H9 (cell line): Measurements from ENCODE around the gene LLCFC1. TPM values are rescaled to one million over a fixed set of nuclear protein-coding genes. Genes with fewer than 3 reads are reported as not detected.

Experiments
- DNase-seq: peaks from one replicate; pipeline ENCODE4 v3.0.0-alpha.2; 2017
- H2AFZ ChIP-seq: one replicate; pipeline ENCODE4 v1.6.1; 2013; ENCODE audit warnings: mild to moderate bottlenecking, low read length, control low read depth, moderate library complexity
- H2AK5ac ChIP-seq: 2 replicates; pipeline ENCODE4 v1.6.1; 2013; ENCODE audit warnings: low read length, control low read depth, mixed read lengths; ENCODE audit not compliant: insufficient read length
- H2BK120ac ChIP-seq: one replicate; pipeline ENCODE4 v1.6.1; 2013; ENCODE audit warnings: low read depth, mild to moderate bottlenecking, low read length, control low read depth, inconsistent platforms; ENCODE audit not compliant: poor library complexity, severe bottlenecking
- H2BK12ac ChIP-seq: 2 replicates; pipeline ENCODE4 v1.6.1; 2013; ENCODE audit warnings: low read length, control low read depth, mixed read lengths, low read depth; ENCODE audit not compliant: insufficient read length
- H2BK15ac ChIP-seq: 2 replicates; pipeline ENCODE4 v1.6.1; 2013; ENCODE audit warnings: low read depth, low read length, control low read depth
- H2BK20ac ChIP-seq: one replicate; pipeline ENCODE4 v1.6.1; 2013; ENCODE audit warnings: low read depth, mild to moderate bottlenecking, low read length, control low read depth, inconsistent platforms; ENCODE audit not compliant: poor library complexity, severe bottlenecking
- H2BK5ac ChIP-seq: 2 replicates; pipeline ENCODE4 v1.6.1; 2013; ENCODE audit warnings: low read length, control low read depth, mixed read lengths; ENCODE audit not compliant: insufficient read length
- H3K14ac ChIP-seq: 2 replicates; pipeline ENCODE4 v1.6.1; 2013; ENCODE audit warnings: low read length, control low read depth; ENCODE audit not compliant: insufficient read depth
- H3K18ac ChIP-seq: 2 replicates; pipeline ENCODE4 v1.6.1; 2013; ENCODE audit warnings: low read depth, mild to moderate bottlenecking, mixed read lengths, low read length, control low read depth; ENCODE audit not compliant: insufficient read length
- H3K23ac ChIP-seq: 2 replicates; pipeline ENCODE4 v1.6.1; 2013; ENCODE audit warnings: low read length, control low read depth, mixed read lengths, low read depth; ENCODE audit not compliant: insufficient read length
- H3K23me2 ChIP-seq: 2 replicates; pipeline ENCODE4 v1.6.1; 2013; ENCODE audit warnings: low read depth, mild to moderate bottlenecking, mixed read lengths, low read length, control low read depth; ENCODE audit not compliant: insufficient read length, poor library complexity, severe bottlenecking
- H3K27ac ChIP-seq: 2 replicates; pipeline ENCODE4 v1.5.1; 2013; ENCODE audit warnings: low read length, control low read depth, mixed read lengths, low read depth; ENCODE audit not compliant: insufficient read length
- H3K27me3 ChIP-seq: 2 replicates; pipeline ENCODE4 v1.6.1; 2013; ENCODE audit warnings: low read length, control low read depth, inconsistent platforms; ENCODE audit not compliant: insufficient read depth
- H3K4ac ChIP-seq: 2 replicates; pipeline ENCODE4 v1.6.1; 2013; ENCODE audit warnings: low read depth, mild to moderate bottlenecking, control low read depth, inconsistent platforms, low read length, moderate library complexity
- H3K4me1 ChIP-seq: 2 replicates; pipeline ENCODE4 v1.6.1; 2013; ENCODE audit warnings: low read length, control low read depth, inconsistent platforms; ENCODE audit not compliant: insufficient read depth
- H3K4me2 ChIP-seq: 2 replicates; pipeline ENCODE4 v1.6.1; 2013; ENCODE audit warnings: low read length, control low read depth, mixed read lengths; ENCODE audit not compliant: insufficient read length, insufficient read depth
- H3K56ac ChIP-seq: 2 replicates; pipeline ENCODE4 v1.6.1; 2013; ENCODE audit warnings: low read depth, mild to moderate bottlenecking, mixed read lengths, low read length, control low read depth; ENCODE audit not compliant: insufficient read length
- H3K79me1 ChIP-seq: 2 replicates; pipeline ENCODE4 v1.6.1; 2013; ENCODE audit warnings: low read depth, mild to moderate bottlenecking, moderate library complexity, low read length, control low read depth, inconsistent platforms; ENCODE audit not compliant: insufficient read depth, poor library complexity, severe bottlenecking
- H3K79me2 ChIP-seq: 2 replicates; pipeline ENCODE4 v1.6.1; 2013; ENCODE audit warnings: low read length, control low read depth, inconsistent platforms; ENCODE audit not compliant: insufficient read depth
- H3K9ac ChIP-seq: 2 replicates; pipeline ENCODE4 v1.6.1; 2013; ENCODE audit warnings: low read length, control low read depth, mixed read lengths; ENCODE audit not compliant: insufficient read length; ENCODE audit errors: extremely low read depth
- H3K9me3 ChIP-seq: one replicate; pipeline ENCODE4 v1.6.1; 2013; ENCODE audit warnings: low read depth, low read length, inconsistent platforms; ENCODE audit not compliant: control insufficient read depth
- H3T11ph ChIP-seq: one replicate; pipeline ENCODE4 v1.6.1; 2013; ENCODE audit warnings: mild to moderate bottlenecking, low read length, control low read depth, inconsistent platforms
- H4K20me1 ChIP-seq: one replicate; pipeline ENCODE4 v1.6.1; 2013; ENCODE audit not compliant: control insufficient read depth, insufficient read length, insufficient read depth
- H4K5ac ChIP-seq: 2 replicates; pipeline ENCODE4 v1.6.1; 2013; ENCODE audit warnings: low read depth, mild to moderate bottlenecking, mixed read lengths, low read length, control low read depth; ENCODE audit not compliant: insufficient read length
- H4K8ac ChIP-seq: replicated peaks from 2 replicates; pipeline ENCODE4 v1.6.1; 2013; ENCODE audit warnings: low read length, control low read depth, mixed read lengths, low read depth; ENCODE audit not compliant: insufficient read length
- H4K91ac ChIP-seq: 2 replicates; pipeline ENCODE4 v1.6.1; 2013; ENCODE audit warnings: low read depth, mild to moderate bottlenecking, moderate library complexity, mixed read lengths, low read length, control low read depth; ENCODE audit not compliant: insufficient read length
- H3K27ac Mint-ChIP-seq, 3 experiments: 2 replicates in 2 of 3; 3 replicates in 1 of 3; pipeline ENCODE4 v1.8.0; 2020 to 2021; ENCODE audit warnings: mixed read lengths in 3 of 3, mild to moderate bottlenecking in 1 of 3, moderate library complexity in 1 of 3
- H3K27me3 Mint-ChIP-seq: 2 replicates; pipeline ENCODE4 v1.8.0; 2021; ENCODE audit warnings: low read depth, mild to moderate bottlenecking, moderate library complexity, mixed read lengths
- H3K36me3 Mint-ChIP-seq, 3 experiments: 2 replicates in 2 of 3; 3 replicates in 1 of 3; pipeline ENCODE4 v1.8.0; 2020 to 2021; ENCODE audit warnings: low read depth in 3 of 3, mixed read lengths in 3 of 3; ENCODE audit not compliant: insufficient read depth in 1 of 3
- H3K4me1 Mint-ChIP-seq, 2 experiments: 2 replicates each; pipeline ENCODE4 v1.8.0; 2020; ENCODE audit warnings: mixed read lengths in 2 of 2
- H3K4me3 Mint-ChIP-seq, 2 experiments: 2 replicates in 1 of 2; 3 replicates in 1 of 2; pipeline ENCODE4 v1.8.0; 2020 to 2021; ENCODE audit warnings: mild to moderate bottlenecking in 2 of 2, mixed read lengths in 2 of 2, moderate library complexity in 1 of 2
- H3K9me3 Mint-ChIP-seq, 2 experiments: 2 replicates in 1 of 2; 3 replicates in 1 of 2; pipeline ENCODE4 v1.8.0; 2020; ENCODE audit warnings: mild to moderate bottlenecking in 2 of 2, mixed read lengths in 2 of 2, moderate library complexity in 1 of 2
- CTCF ChIP-seq: fragments of 200-600 bp; sonication (generic); conservative IDR thresholded peaks from 3 replicates; pipeline ENCODE4 v1.8.0; 2021; ENCODE audit warnings: antibody characterized with exemption, mild to moderate bottlenecking
- WGBS: extraction: QIAGEN DNeasy Blood & Tissue Kit; methylation state at CpG from one replicate; pipeline ENCODE4 v1.1.7; 2013; ENCODE audit warnings: missing lambda C conversion rate, low lambda C conversion rate, mixed read lengths; ENCODE audit not compliant: insufficient read length; ENCODE audit errors: extremely low coverage; 5-methylcytosine and 5-hydroxymethylcytosine counted together
- total RNA-seq: library from RNA; stranded (reverse); gene quantifications from 2 replicates; pipeline ENCODE4 v1.2.1, GENCODE V29; 2021

Gene LLCFC1
- total RNA-seq, 1 experiment from 2014 or later = not detected

- Histone ChIP-seq H2BK120ac (no peak overlapping the region), H4K5ac (no peak overlapping the region), H3K79me1 (no peaks in the 10 kb centered on the region), H3K4ac (no peak overlapping the region), H3K18ac (no peak overlapping the region), H2BK15ac (no peak overlapping the region), H3K4me1 (no peaks in the 10 kb centered on the region), H2AFZ (no peak overlapping the region), H3K27me3 (no peaks in the 10 kb centered on the region), H2BK5ac (no peak overlapping the region), H3K4me2 (no peak overlapping the region), H2BK20ac (no peak overlapping the region), H3K9ac (no peak overlapping the region), H3K27ac (no peak overlapping the region), H2AK5ac (no peak overlapping the region), H4K91ac (no peak overlapping the region), H3K79me2 (no peaks in the 10 kb centered on the region), H3K23me2 (no peaks in the 10 kb centered on the region), H3T11ph (no peak overlapping the region), H3K9me3 (no peaks in the 10 kb centered on the region), H3K14ac (no peak overlapping the region), H3K23ac (no peak overlapping the region), H2BK12ac (no peak overlapping the region), H4K20me1 (no peaks in the 10 kb centered on the region), H3K56ac (no peak overlapping the region), H4K8ac (no peak overlapping the region)
- Mint-ChIP-seq H3K27ac (no peak overlapping the region), H3K9me3 (no peaks in the 10 kb centered on the region), H3K36me3 (no peaks in the 10 kb centered on the region; a peak in 1 of 7 replicates), H3K4me3 (no peak overlapping the region), H3K4me1 (no peaks in the 10 kb centered on the region), H3K27me3 (peaks cover 44% of the 10 kb centered on the region)
- no CpG with 5 or more reads among the region's 2 CpGs for WGBS
- DNase-seq = no peak
- no peak for TF ChIP-seq CTCF
These were observed 15.9 kb upstream of the LLCFC1 start for GRCh38 chr7:142923391-142923790.
